CD14-positive monocyte (primary cell): ENCODE results near the gene TEAD1. TPM values are rescaled to one million over a fixed set of nuclear protein-coding genes. Genes with fewer than 3 reads are reported as not detected.

Experiments
- DNase-seq, 3 donors: peaks; one replicate each; pipeline ENCODE4 v3.0.0-alpha.2; 2011 to 2022
- H2AFZ ChIP-seq: 2 replicates; pipeline ENCODE4 v1.6.0; 2012; ENCODE audit warnings: mild to moderate bottlenecking, low read depth, low read length, inconsistent platforms; ENCODE audit not compliant: insufficient read depth, poor library complexity, severe bottlenecking
- H3K27ac ChIP-seq, 2 donors: 1 replicate in 1 of 2; 2 replicates in 1 of 2; pipeline ENCODE4 v1.5.1; 2012 to 2013; ENCODE audit warnings: low read length in 2 of 2, control low read depth in 1 of 2, inconsistent platforms in 1 of 2, low read depth in 1 of 2, mild to moderate bottlenecking in 1 of 2
- H3K27me3 ChIP-seq, 2 donors: one replicate each; pipeline versions ENCODE4 v1.6.0 to v1.6.1; 2011 to 2013; ENCODE audit warnings: low read length in 2 of 2; ENCODE audit not compliant: control insufficient read depth in 2 of 2, insufficient read depth in 2 of 2
- H3K36me3 ChIP-seq, 2 donors: replicated peaks in 1 of 2; 1 replicate in 1 of 2; 2 replicates in 1 of 2; pipeline versions ENCODE4 v1.5.1 to v1.6.1; 2012 to 2013; ENCODE audit warnings: low read length in 2 of 2, control low read depth in 1 of 2, inconsistent platforms in 1 of 2, mild to moderate bottlenecking in 1 of 2; ENCODE audit not compliant: insufficient read depth in 2 of 2, control insufficient read depth in 1 of 2
- H3K4me1 ChIP-seq, 2 donors: 1 replicate in 1 of 2; 2 replicates in 1 of 2; pipeline versions ENCODE4 v1.5.1 to v1.6.1; 2012 to 2013; ENCODE audit warnings: low read length in 2 of 2, control low read depth in 1 of 2, inconsistent platforms in 1 of 2, mild to moderate bottlenecking in 1 of 2, moderate library complexity in 1 of 2; ENCODE audit not compliant: insufficient read depth in 2 of 2, control insufficient read depth in 1 of 2
- H3K4me2 ChIP-seq: replicated peaks from 2 replicates; pipeline ENCODE3; 2012; ENCODE audit warnings: low read length, moderate library complexity, mild to moderate bottlenecking; ENCODE audit not compliant: poor library complexity, severe bottlenecking; ENCODE audit errors: extremely low read depth
- H3K4me3 ChIP-seq, 3 experiments: fragments of 200-600 bp in 1 of 3; sonication (generic) in 1 of 3; replicated peaks in 1 of 3; 1 replicate in 2 of 3; 2 replicates in 1 of 3; pipeline ENCODE4 v1.5.1; 2011 to 2013; ENCODE audit warnings: low read length in 3 of 3, mild to moderate bottlenecking in 3 of 3, control low read depth in 2 of 3, low read depth in 2 of 3, inconsistent platforms in 1 of 3, moderate library complexity in 1 of 3
- H3K79me2 ChIP-seq: 2 replicates; pipeline ENCODE4 v1.6.0; 2012; ENCODE audit warnings: mild to moderate bottlenecking, control low read depth, inconsistent platforms, low read length, moderate library complexity; ENCODE audit not compliant: insufficient read depth
- H3K9ac ChIP-seq: 2 replicates; pipeline ENCODE4 v1.6.0; 2017; ENCODE audit warnings: low read length, mild to moderate bottlenecking; ENCODE audit not compliant: insufficient read depth, poor library complexity, severe bottlenecking
- H3K9me3 ChIP-seq, 2 donors: replicated peaks in 1 of 2; 1 replicate in 1 of 2; 2 replicates in 1 of 2; pipeline versions ENCODE4 v1.5.1 to v1.6.1; 2012 to 2013; ENCODE audit warnings: low read length in 2 of 2, control low read depth in 1 of 2; ENCODE audit not compliant: control insufficient read depth in 1 of 2, insufficient read depth in 1 of 2
- H4K20me1 ChIP-seq: 2 replicates; pipeline ENCODE4 v1.6.0; 2012; ENCODE audit warnings: mild to moderate bottlenecking, low read length, control low read depth, moderate library complexity; ENCODE audit not compliant: insufficient read depth
- H3K27ac Mint-ChIP-seq, 7 donors: one replicate each; pipeline ENCODE4 v1.8.0; 2020; ENCODE audit warnings: mild to moderate bottlenecking in 7 of 7, mixed read lengths in 7 of 7, moderate library complexity in 6 of 7, inconsistent platforms in 2 of 7
- H3K27me3 Mint-ChIP-seq, 3 donors: one replicate each; pipeline ENCODE4 v1.8.0; 2021 to 2022; ENCODE audit warnings: low read depth in 3 of 3, mild to moderate bottlenecking in 3 of 3, mixed read lengths in 3 of 3, moderate library complexity in 3 of 3, inconsistent platforms in 1 of 3
- H3K36me3 Mint-ChIP-seq, 2 donors: one replicate each; pipeline ENCODE4 v1.8.0; 2020; ENCODE audit warnings: mixed read lengths in 2 of 2, inconsistent platforms in 1 of 2, mild to moderate bottlenecking in 1 of 2
- H3K4me1 Mint-ChIP-seq: one replicate; pipeline ENCODE4 v1.8.0; 2020; ENCODE audit warnings: mild to moderate bottlenecking, mixed read lengths
- H3K4me3 Mint-ChIP-seq, 2 donors: one replicate each; pipeline ENCODE4 v1.8.0; 2020; ENCODE audit warnings: mild to moderate bottlenecking in 2 of 2, mixed read lengths in 2 of 2, moderate library complexity in 1 of 2
- H3K9me3 Mint-ChIP-seq, 7 donors: one replicate each; pipeline ENCODE4 v1.8.0; 2020 to 2022; ENCODE audit warnings: mixed read lengths in 7 of 7, mild to moderate bottlenecking in 6 of 7, moderate library complexity in 6 of 7, inconsistent platforms in 2 of 7
- CTCF ChIP-seq: fragments of 200-600 bp; IDR thresholded peaks from one replicate; pipeline ENCODE4 v1.8.0; 2022; ENCODE audit warnings: antibody characterized with exemption, mild to moderate bottlenecking
- WGBS: methylation state at CpG from one replicate; pipeline ENCODE4 v1.1.5; 2013; ENCODE audit warnings: missing lambda C conversion rate; ENCODE audit not compliant: insufficient coverage; 5-methylcytosine and 5-hydroxymethylcytosine counted together
- intact Hi-C, 2 donors: fragments of 100-400 bp; cut with micrococcal nuclease; formaldehyde crosslinking; loops; one replicate each; pipeline versions ENCODE4 v1.15.0 to v1.15.1; 2023
- polyA plus RNA-seq, 3 donors: library from polyadenylated mRNA; depleted of rRNA in 1 of 3; unstranded in 2 of 3; stranded (reverse) in 1 of 3; fragments of 300-500 nt in 2 of 3; fragments of >200 nt in 1 of 3; fragmentation: Illumina TruSeq in 2 of 3; gene quantifications; 1 replicate in 2 of 3; 2 replicates in 1 of 3; pipeline ENCODE4 v1.2.3, GENCODE V29; 2012 to 2021

TEAD1 gene
- polyA plus RNA-seq, 3 donors, result not detected

DNA sequence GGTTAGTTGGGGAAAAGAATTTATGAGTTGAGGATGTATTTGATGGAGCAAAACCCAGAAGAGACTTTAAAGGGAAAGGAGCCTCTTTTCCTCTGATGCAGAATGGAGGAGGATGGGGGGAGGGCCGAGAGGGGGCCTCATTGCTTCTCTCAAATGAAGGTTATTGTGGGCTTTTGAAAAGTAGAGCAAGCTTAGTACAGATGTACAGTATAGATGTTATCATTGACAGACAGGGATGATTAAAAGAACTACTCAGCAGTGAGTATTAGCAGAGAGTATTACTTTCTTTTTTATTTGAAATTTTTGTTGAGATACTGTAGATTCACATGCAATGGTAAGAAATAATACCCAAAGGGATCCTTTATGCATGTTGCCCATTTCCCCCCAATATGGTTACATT is 98.1 kb downstream of the TEAD1 start:
- DNase-seq, result no peak

GRCh38 chr11:12773591-12773990 is 99.4 kb downstream of the TEAD1 start:
- Mint-ChIP-seq H3K27ac (no peak overlapping the region), H3K4me1 (peaks cover 2% of the 10 kb centered on the region)

More for the DNA sequence above, 98.1 kb downstream of the TEAD1 start:
- Histone ChIP-seq H3K36me3 (no peaks in the 10 kb centered on the region), H3K9me3 (no peaks in the 10 kb centered on the region), H3K79me2 (no peaks in the 10 kb centered on the region), H3K4me2 (no peak overlapping the region), H4K20me1 (no peaks in the 10 kb centered on the region), H3K27me3 (no peaks in the 10 kb centered on the region), H3K27ac (no peak overlapping the region), H3K4me1 (peaks cover 0 to 6% of the 10 kb centered on the region in 2 donors), H3K9ac (no peak overlapping the region), H2AFZ (no peak overlapping the region), H3K4me3 (no peak overlapping the region)
- WGBS, result 29% methylated on average over 1 of the region's 1 CpG
- peaks cover 2% of the 10 kb centered on the region for H3K4me1 Mint-ChIP-seq
- intact Hi-C loops, result no loop called here
- H3K4me3 Mint-ChIP-seq, result no peak overlapping the region
- no peaks in the 10 kb centered on the region for H3K9me3 Mint-ChIP-seq
- no peaks in the 10 kb centered on the region for H3K36me3 Mint-ChIP-seq
- H3K27ac Mint-ChIP-seq, result no peak overlapping the region
- H3K27me3 Mint-ChIP-seq, result peaks cover 4 to 7% (median 5%) of the 10 kb centered on the region in 3 donors
- TF ChIP-seq CTCF, result no peak

More at GRCh38 chr11:12773591-12773990, 99.4 kb downstream of the TEAD1 start:
- Histone ChIP-seq H4K20me1 (no peaks in the 10 kb centered on the region), H3K4me2 (no peak overlapping the region), H3K9me3 (no peaks in the 10 kb centered on the region), H3K36me3 (no peaks in the 10 kb centered on the region), H3K27ac (no peak overlapping the region), H3K4me1 (peaks cover 0 to 6% of the 10 kb centered on the region in 2 donors), H3K27me3 (no peaks in the 10 kb centered on the region), H3K9ac (no peak overlapping the region), H2AFZ (no peak overlapping the region), H3K4me3 (no peak overlapping the region), H3K79me2 (no peaks in the 10 kb centered on the region)
- intact Hi-C loops, result no loop called here
- TF ChIP-seq CTCF, result no peak
- H3K4me3 Mint-ChIP-seq, result no peak overlapping the region
- H3K36me3 Mint-ChIP-seq, result no peaks in the 10 kb centered on the region
- DNase-seq, result no peak
- H3K9me3 Mint-ChIP-seq, result no peaks in the 10 kb centered on the region
- H3K27me3 Mint-ChIP-seq, result peaks cover 0 to 6% (median 4%) of the 10 kb centered on the region in 3 donors
- no CpG with 5 or more reads among the region's 2 CpGs for WGBS
